ENCODE data around the gene SORCS1.

The SORCS1 gene

GRCh38 chr10:106819490-106819889 is 345.0 kb downstream of the SORCS1 start:
- Histone ChIP-seq H2AFZ (ENCODE audit: low read length) (no peak overlapping the region), H3K9ac (ENCODE audit: low read length) (no peak overlapping the region), H3K4me3 (ENCODE audit: low read length) (no peak overlapping the region), H3K4me1 (ENCODE audit: low read length) (no peaks in the 10 kb centered on the region), H3K36me3 (replicated peaks; ENCODE audit: insufficient read depth, low read length) (no peaks in the 10 kb centered on the region), H3K27ac (ENCODE audit: low read length) (no peak overlapping the region), H3K79me2 (ENCODE audit: low read length) (no peaks in the 10 kb centered on the region), H3F3A (ENCODE audit: insufficient read depth, low read length) (no peaks in the 10 kb centered on the region), H3K9me3 (replicated peaks; ENCODE audit: insufficient read depth, low read length) (no peaks in the 10 kb centered on the region), H4K20me1 (ENCODE audit: insufficient read depth, low read length) (no peaks in the 10 kb centered on the region), H3K9me2 (replicated peaks; ENCODE audit: insufficient read depth, low read length) (no peaks in the 10 kb centered on the region), H3K27me3 (replicated peaks; ENCODE audit: insufficient read depth, low read length) (no peaks in the 10 kb centered on the region), H3K4me2 (ENCODE audit: low read depth, low read length) (no peak overlapping the region)
- TF ChIP-seq EZH2 (optimal IDR thresholded peaks at IDR 0.05; ENCODE audit: low read depth, low read length) (no peak), CTCF (IDR thresholded peaks at IDR 0.05; ENCODE audit: low read length) (no peak), EZH2phosphoT487 (IDR thresholded peaks at IDR 0.05; ENCODE audit: low read length) (no peak)
- no peak for DNase-seq

- Histone ChIP-seq H3K4me2 (ENCODE audit: low read depth, low read length) (no peak overlapping the region), H4K20me1 (ENCODE audit: insufficient read depth, low read length) (no peaks in the 10 kb centered on the region), H3K9me2 (replicated peaks; ENCODE audit: insufficient read depth, low read length) (no peaks in the 10 kb centered on the region), H3K36me3 (replicated peaks; ENCODE audit: insufficient read depth, low read length) (no peaks in the 10 kb centered on the region), H3K27ac (ENCODE audit: low read length) (no peak overlapping the region), H3F3A (ENCODE audit: insufficient read depth, low read length) (no peaks in the 10 kb centered on the region), H2AFZ (ENCODE audit: low read length) (no peak overlapping the region), H3K4me3 (ENCODE audit: low read length) (no peak overlapping the region), H3K4me1 (ENCODE audit: low read length) (no peaks in the 10 kb centered on the region), H3K9ac (ENCODE audit: low read length) (no peak overlapping the region), H3K27me3 (replicated peaks; ENCODE audit: insufficient read depth, low read length) (no peaks in the 10 kb centered on the region), H3K9me3 (replicated peaks; ENCODE audit: insufficient read depth, low read length) (no peaks in the 10 kb centered on the region), H3K79me2 (ENCODE audit: low read length) (no peaks in the 10 kb centered on the region)
- DNase-seq = no peak
- TF ChIP-seq EZH2 (optimal IDR thresholded peaks at IDR 0.05; ENCODE audit: low read depth, low read length) (no peak), CTCF (IDR thresholded peaks at IDR 0.05; ENCODE audit: low read length) (no peak), EZH2phosphoT487 (IDR thresholded peaks at IDR 0.05; ENCODE audit: low read length) (no peak)
These were observed 348.0 kb downstream of the SORCS1 start for GRCh38 chr10:106816318-106817085.

GRCh38 chr10:106815427-106816043 is 349.0 kb downstream of the SORCS1 start:
- H4K20me1 ChIP-seq (ENCODE audit: insufficient read depth, low read length) = no peaks in the 10 kb centered on the region
- no peak overlapping the region for H3K4me3 ChIP-seq (ENCODE audit: low read length)
- no peaks in the 10 kb centered on the region for H3F3A ChIP-seq (ENCODE audit: insufficient read depth, low read length)
- DNase-seq = no peak
- no peaks in the 10 kb centered on the region for H3K4me1 ChIP-seq (ENCODE audit: low read length)
- H2AFZ ChIP-seq (ENCODE audit: low read length) = no peak overlapping the region
- H3K4me2 ChIP-seq (ENCODE audit: low read depth, low read length) = no peak overlapping the region
- no peak overlapping the region for H3K9ac ChIP-seq (ENCODE audit: low read length)
- H3K27ac ChIP-seq (ENCODE audit: low read length) = no peak overlapping the region
- TF ChIP-seq EZH2 (optimal IDR thresholded peaks at IDR 0.05; ENCODE audit: low read depth, low read length) (no peak), EZH2phosphoT487 (IDR thresholded peaks at IDR 0.05; ENCODE audit: low read length) (no peak), CTCF (IDR thresholded peaks at IDR 0.05; ENCODE audit: low read length) (no peak)
- H3K9me3 ChIP-seq (replicated peaks; ENCODE audit: insufficient read depth, low read length) = no peaks in the 10 kb centered on the region
- no peaks in the 10 kb centered on the region for H3K36me3 ChIP-seq (replicated peaks; ENCODE audit: insufficient read depth, low read length)
- H3K27me3 ChIP-seq (replicated peaks; ENCODE audit: insufficient read depth, low read length) = no peaks in the 10 kb centered on the region
- no peaks in the 10 kb centered on the region for H3K9me2 ChIP-seq (replicated peaks; ENCODE audit: insufficient read depth, low read length)
- H3K79me2 ChIP-seq (ENCODE audit: low read length) = no peaks in the 10 kb centered on the region
